ENCODE results near the gene ECSCR. TPM values are rescaled to one million over a fixed set of nuclear protein-coding genes. Genes with fewer than 3 reads are reported as not detected.

ECSCR gene
- polyA plus RNA-seq, 1 donor from 2014 or later = not detected

GRCh38 chr5:139419226-139420192 is 43.0 kb downstream of the ECSCR start:
- Histone ChIP-seq H3K79me2 (replicated peaks; ENCODE audit: insufficient read depth, low read length) (no peaks in the 10 kb centered on the region), H3K36me3 (ENCODE audit: insufficient read depth, low read length) (peaks cover 4% of the 10 kb centered on the region), H3K27me3 (ENCODE audit: insufficient read depth, low read depth, low read length) (no peaks in the 10 kb centered on the region), H3K4me2 (ENCODE audit: low read length) (no peak overlapping the region), H3K27ac (ENCODE audit: low read length) (no peak overlapping the region), H4K20me1 (ENCODE audit: insufficient read depth) (no peaks in the 10 kb centered on the region), H3K9me3 (ENCODE audit: low read length) (no peaks in the 10 kb centered on the region), H3F3A (ENCODE audit: insufficient read depth, low read length, poor library complexity, severe bottlenecking) (no peaks in the 10 kb centered on the region), H3K4me3 (ENCODE audit: low read length) (no peak overlapping the region), H2AFZ (ENCODE audit: low read depth, low read length) (no peak overlapping the region), H3K9ac (ENCODE audit: low read length) (no peak overlapping the region), H3K9me2 (ENCODE audit: insufficient read depth, low read length) (no peaks in the 10 kb centered on the region)
- TF ChIP-seq EZH2 (IDR thresholded peaks at IDR 0.05; ENCODE audit: borderline replicate concordance, insufficient read depth, low read length, poor library complexity, severe bottlenecking) (no peak), POLR2AphosphoS5 (IDR thresholded peaks at IDR 0.05) (no peak), RAD21 (conservative IDR thresholded peaks at IDR 0.05) (no peak), EP300 (conservative IDR thresholded peaks at IDR 0.05; ENCODE audit: poor library complexity, severe bottlenecking) (no peak), SMC3 (conservative IDR thresholded peaks at IDR 0.05; ENCODE audit: poor library complexity) (no peak), CTCF (IDR thresholded peaks at IDR 0.05; ENCODE audit: poor library complexity, severe bottlenecking) (no peak)

DNA sequence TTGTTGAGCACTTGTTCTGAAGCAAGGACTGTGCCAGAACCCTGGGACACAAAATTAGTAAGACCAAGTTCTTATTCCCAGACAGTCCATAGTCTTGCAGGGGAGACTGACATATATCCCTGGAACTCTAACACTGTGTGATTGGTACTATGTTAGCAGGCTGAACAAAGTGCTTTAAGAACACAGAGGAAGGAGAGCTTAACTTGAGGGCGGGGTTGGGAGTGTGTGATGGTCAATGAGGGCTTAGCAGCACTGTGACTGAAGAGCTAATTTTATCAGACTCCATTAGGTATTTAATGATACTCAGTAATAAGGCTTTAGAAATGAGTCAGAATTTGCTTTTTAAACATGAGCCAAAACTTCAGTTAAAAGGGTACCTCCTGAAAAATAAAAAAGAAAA is 43.8 kb downstream of the ECSCR start:
- Histone ChIP-seq H3K9ac (ENCODE audit: low read length) (no peak overlapping the region), H3K27me3 (ENCODE audit: insufficient read depth, low read depth, low read length) (no peaks in the 10 kb centered on the region), H3K9me2 (ENCODE audit: insufficient read depth, low read length) (no peaks in the 10 kb centered on the region), H2AFZ (ENCODE audit: low read depth, low read length) (no peak overlapping the region), H3F3A (ENCODE audit: insufficient read depth, low read length, poor library complexity, severe bottlenecking) (no peaks in the 10 kb centered on the region), H3K4me3 (ENCODE audit: low read length) (no peak overlapping the region), H3K4me2 (ENCODE audit: low read length) (no peak overlapping the region), H3K79me2 (replicated peaks; ENCODE audit: insufficient read depth, low read length) (no peaks in the 10 kb centered on the region), H3K27ac (ENCODE audit: low read length) (no peak overlapping the region), H3K9me3 (ENCODE audit: low read length) (no peaks in the 10 kb centered on the region), H4K20me1 (ENCODE audit: insufficient read depth) (no peaks in the 10 kb centered on the region), H3K36me3 (ENCODE audit: insufficient read depth, low read length) (peaks cover 4% of the 10 kb centered on the region)
- TF ChIP-seq TAF1 (IDR thresholded peaks at IDR 0.05; ENCODE audit: low read depth) (no peak), EP300 (conservative IDR thresholded peaks at IDR 0.05; ENCODE audit: poor library complexity, severe bottlenecking) (no peak), MXI1 (conservative IDR thresholded peaks at IDR 0.05; ENCODE audit: poor library complexity, severe bottlenecking) (no peak), EZH2 (IDR thresholded peaks at IDR 0.05; ENCODE audit: borderline replicate concordance, insufficient read depth, low read length, poor library complexity, severe bottlenecking) (no peak), POLR2AphosphoS5 (IDR thresholded peaks at IDR 0.05) (no peak), RAD21 (conservative IDR thresholded peaks at IDR 0.05) (no peak), SMC3 (conservative IDR thresholded peaks at IDR 0.05; ENCODE audit: poor library complexity) (no peak), CTCF (IDR thresholded peaks at IDR 0.05; ENCODE audit: poor library complexity, severe bottlenecking) (no peak), REST (IDR thresholded peaks at IDR 0.05; ENCODE audit: borderline replicate concordance) (no peak)

All from neural cell (in vitro differentiated cells).